A549 treated with Mapracorat at 1 μM for 4 hours (cell line): ENCODE measurements around the gene CNGA1. TPM values are rescaled to one million over a fixed set of nuclear protein-coding genes. Genes with fewer than 3 reads are reported as not detected.

Experiments used
- total RNA-seq: library from RNA; stranded (reverse); fragments of 200-300 nt; extraction: Qiagen RNA extraction; gene quantifications from 5 replicates; pipeline ENCODE4 v1.2.3, GENCODE V29; 2022

CNGA1 gene
- total RNA-seq, result not detected in 5 replicates

DNA sequence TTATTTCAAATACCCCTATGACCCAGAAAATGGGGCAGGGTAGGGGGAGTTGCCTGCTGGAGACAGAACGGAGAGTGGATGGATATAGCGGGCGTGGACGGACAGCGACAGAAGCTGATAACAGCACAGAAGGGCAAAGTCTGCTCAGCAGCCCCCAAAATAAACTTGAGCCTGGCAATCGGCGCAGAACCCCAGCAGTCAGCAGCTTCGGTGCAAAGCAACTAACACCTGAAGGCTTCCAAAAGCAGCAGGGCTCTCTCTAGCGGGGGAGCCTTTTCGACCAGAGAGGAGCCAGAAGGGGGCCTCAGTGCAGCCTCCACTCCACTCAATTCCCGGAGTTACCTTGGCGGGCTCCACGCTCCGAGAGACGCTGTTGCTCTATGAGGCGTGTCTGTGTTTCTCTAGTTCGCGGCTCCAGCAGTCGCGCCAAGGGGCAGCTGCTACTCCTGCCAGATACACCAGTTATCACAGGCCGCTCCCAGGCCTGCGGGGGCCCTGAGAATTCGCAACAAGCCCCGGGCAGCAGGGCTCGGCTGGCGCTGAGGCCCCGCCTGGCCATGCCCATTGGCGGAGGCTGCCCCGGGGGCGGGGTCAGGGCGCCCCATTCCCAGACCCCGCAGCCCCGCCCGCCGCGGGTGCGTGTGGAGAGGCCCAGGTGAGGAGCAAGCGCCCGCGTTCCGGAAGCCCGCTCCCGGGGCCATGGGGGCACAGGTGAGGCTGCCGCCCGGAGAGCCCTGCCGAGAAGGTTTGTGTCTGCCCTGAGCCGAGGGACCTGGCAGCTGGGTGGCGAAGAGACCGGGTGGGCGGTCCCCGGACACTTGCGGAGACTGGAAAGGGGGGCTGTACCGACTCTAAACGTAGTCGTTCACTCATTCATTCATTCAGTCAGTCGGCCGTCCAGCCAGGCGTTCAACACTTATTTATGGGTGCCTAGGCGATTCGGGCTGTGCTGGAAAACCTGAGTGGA, at the start of gene CNGA1, which contains the start of gene NIPAL1:
Gene CNGA1 (minus strand): TSS at position 541 of the 967 bp plus-strand sequence. CDS start 63,992 bp downstream, outside the sequence.
Gene NIPAL1 (plus strand): TSS at position 632 of the 967 bp plus-strand sequence. CDS start 68 bp downstream, at position 700.

DNA sequence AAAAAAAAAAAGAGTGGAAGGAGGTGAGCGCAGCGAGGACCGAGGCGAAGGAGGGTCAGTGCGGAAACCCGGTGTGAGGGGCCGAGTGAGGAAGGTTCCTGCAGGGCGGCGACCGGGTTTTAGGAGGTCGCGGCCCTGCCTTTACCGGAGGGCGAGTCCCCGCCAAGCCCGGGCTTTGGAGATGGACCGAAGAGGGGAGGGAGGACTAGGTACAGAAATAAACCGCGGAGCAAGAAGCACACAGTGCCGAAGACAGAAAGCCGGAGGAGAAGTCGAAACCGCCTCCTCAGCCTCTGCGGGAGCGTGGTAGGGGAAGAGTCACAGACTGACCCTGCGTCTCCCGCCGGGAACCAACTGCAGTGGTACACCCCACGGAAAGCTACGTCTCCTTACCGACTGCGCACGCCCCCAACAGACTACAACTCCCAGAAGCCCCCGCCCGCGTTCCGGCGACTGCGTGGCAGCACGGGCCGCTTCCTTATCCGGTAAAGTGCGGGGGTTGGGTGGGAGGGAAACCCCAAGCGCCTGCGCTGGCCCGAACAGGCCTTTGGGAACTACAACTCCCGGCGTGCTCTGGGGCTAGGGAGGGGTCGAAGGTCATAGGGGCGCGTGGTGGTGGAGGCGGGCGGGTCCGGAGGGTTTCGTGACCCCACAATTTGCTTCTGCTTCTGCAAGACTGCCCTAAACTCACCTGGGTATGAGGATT, 102.1 kb downstream of the CNGA1 start, which contains the start of gene NFXL1:
Gene NFXL1 (minus strand): TSS at position 364 of the 706 bp plus-strand sequence. CDS start 380 bp downstream, outside the sequence.

Other genes starting within 250 kb of the CNGA1 start
- 0.15 TPM in 1 of 5 replicates, not detected in the others for gene CORIN, start 178.6 kb downstream of the CNGA1 start, total RNA-seq
- gene NFXL1, start 102.1 kb downstream of the CNGA1 start, total RNA-seq, result 6.2 to 7.9 TPM (median 7.2 TPM) in 5 replicates
- 0.71 to 0.92 TPM (median 0.81 TPM) in 5 replicates for gene NIPAL1, start 91 bp upstream of the CNGA1 start, total RNA-seq
- gene TXK, start 117.6 kb upstream of the CNGA1 start, total RNA-seq, result 0.09 to 0.35 TPM (median 0.23 TPM) in 5 replicates